GM18511 (cell line): ENCODE results near the gene GPR18.
"Not testable (repeated sequence)": the region's sequence is repeated elsewhere in the genome, so short reads cannot be mapped to it uniquely, and the experiment has no call there.

Experiments used
- ATAC-seq: cut with Tn5 transposase; IDR thresholded peaks from one replicate; pipeline ENCODE4 v1.9.1; 2021; ENCODE audit warnings: mild to moderate bottlenecking, moderate library complexity; ENCODE audit not compliant: unreplicated experiment

Gene GPR18

DNA sequence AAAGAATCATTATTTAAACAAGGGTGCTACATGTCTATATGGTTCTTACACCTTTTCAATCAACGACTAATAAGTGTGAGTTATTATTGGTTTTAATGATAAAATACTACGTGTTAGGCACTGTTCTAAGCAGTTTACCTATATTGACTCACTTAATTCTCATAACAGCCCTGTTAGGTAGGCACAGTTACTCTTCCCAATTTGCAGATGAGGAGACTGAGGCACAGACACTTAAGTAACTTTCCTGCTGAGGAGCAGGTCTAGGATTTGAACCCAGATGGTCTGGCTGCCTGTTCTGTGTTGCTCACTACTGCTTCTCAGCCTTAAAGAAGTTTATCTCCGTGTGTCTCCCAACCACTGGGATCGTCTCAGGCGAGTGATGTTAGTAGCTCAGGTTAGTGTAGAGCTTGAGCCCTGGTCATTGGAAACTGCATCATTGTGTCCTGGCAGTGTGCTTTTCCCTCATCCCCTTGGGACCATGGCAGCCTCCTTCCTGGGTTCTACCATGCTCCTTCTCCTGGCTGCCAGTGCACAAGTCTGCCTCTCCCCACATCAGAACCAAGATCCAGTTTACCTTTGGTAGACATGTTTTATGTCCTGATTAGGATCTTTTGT lies 46.7 kb downstream of the GPR18 start:
- ATAC-seq: no peak

DNA sequence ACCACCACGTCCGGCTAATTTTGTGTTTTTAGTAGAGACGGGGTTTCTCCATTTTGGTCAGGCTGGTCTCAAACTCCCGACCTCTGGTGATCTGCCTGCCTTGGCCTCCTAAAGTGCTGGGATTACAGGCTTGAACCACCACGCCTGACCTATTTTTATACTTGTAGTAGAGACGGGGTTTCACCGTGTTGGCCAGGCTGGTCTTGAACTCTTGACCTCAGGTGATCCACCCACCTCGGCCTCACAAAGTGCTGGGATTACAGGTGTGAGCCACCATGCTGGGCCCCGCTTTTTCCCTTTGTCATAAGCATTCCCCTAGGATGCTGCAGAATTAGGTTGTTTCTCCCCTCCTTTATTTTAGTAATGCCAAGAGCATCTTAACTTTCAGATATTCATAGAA lies 47.6 kb downstream of the GPR18 start:
- not testable (repeated sequence) for ATAC-seq

DNA sequence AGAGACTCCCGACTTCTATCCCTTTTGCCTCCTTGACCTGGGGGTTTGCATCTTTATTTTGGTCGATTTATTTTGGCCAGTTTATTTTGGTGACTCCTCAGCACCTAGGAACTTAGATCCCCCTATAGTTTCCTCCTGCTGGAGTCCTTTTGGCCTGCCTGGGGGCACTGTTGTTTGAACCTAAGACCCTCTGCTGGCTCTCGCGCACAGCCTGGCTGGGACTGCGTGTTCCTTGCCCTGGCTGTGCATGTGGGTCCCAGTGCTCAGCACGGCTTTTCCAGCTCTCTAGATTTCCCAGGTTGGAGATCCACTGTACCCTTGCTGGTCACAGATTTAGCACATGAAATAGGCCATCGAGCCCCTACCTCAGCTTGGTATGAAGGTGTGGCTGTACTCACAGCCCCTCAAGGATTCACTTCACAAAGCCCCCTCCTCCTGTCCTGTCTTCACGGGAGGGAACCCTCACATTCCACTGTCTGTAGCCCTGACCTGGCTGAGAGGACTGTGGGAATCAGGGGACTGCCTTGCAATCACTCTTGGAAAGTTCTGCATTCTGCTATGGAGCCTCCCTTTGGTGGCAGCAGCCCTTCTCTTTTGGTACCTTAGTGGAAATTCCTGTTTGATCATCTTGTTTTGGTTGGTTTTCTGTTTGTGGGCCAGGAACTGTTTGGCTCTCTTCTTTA lies 49.2 kb downstream of the GPR18 start:
- no peak for ATAC-seq

DNA sequence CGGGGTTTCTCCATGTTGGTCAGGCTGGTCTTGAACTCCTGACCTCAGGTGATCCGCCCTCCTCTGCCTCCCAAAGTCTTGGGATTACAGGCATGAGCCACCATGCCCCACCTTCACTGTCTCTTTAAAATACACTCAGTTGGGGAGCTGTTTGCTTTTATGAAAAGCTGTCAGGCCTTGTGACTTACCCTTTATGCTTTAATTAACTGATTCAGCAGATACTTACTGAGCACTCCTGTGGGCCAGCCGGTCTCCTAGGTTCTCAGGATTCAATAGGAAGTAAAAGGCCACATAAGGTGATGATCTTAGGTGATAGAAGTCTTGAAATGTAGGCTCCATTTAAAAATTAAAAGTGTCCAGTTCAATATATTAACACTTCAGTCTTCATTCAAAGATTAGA lies 50.0 kb downstream of the GPR18 start:
- ATAC-seq: no peak

DNA sequence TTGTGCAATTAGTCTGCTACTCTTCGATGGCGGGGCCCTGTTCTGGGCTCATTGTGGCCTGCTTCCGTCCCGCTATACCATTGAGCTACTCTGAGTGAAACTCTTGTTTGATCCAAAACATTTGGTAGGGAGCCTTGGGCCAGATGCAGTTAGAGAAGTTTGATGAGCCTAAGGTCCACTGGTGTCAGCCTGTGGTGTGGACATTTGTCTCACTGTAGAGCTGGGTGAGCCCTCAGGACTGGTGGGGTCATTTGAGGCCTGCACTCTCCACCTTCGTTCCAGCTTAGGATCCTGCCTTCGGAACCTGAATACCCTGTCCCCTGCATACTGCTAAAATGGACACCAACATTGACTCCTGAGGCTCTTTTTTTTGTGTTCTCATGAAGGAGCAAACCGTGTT lies 50.7 kb downstream of the GPR18 start:
- ATAC-seq: no peak

DNA sequence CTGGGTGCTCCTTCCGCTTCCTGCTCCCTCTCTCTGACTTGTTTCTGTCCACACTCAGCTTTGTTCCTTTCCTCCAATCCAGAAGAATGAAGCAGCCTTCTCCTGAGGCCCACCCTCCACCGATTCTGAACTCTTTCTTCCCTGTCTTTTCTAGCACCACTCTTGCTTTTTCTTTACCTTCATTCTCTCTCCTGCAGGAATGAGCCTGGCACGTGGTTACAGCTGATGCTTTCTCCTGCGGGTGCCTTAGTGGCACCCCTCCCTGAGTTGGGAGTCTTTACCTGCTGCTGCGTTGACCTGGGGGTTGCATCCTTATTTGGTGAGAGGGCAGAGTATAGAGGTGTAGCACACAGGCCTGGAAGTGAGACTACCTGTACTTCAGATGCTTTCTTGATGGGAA lies 51.3 kb downstream of the GPR18 start:
- ATAC-seq: no peak

DNA sequence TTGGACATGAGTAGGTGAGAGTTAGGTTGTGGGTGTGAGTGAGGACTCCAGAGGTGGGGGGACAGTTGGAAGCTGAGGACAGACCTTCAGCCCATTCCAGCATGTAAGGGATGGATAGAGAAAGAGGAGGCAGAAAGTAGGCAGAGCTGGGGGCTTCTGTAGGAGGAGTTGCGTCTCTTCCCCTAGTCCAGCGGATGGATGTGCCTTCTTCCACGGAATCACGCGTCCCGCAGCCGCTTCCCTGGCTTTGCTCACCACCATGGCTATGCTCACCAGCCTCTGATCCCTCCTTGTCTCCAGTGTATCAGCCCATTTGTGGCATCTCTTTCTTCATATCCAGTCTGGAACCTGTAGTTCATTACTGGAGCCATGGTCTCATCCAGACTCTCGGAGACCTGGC lies 52.0 kb downstream of the GPR18 start:
- ATAC-seq: no peak

DNA sequence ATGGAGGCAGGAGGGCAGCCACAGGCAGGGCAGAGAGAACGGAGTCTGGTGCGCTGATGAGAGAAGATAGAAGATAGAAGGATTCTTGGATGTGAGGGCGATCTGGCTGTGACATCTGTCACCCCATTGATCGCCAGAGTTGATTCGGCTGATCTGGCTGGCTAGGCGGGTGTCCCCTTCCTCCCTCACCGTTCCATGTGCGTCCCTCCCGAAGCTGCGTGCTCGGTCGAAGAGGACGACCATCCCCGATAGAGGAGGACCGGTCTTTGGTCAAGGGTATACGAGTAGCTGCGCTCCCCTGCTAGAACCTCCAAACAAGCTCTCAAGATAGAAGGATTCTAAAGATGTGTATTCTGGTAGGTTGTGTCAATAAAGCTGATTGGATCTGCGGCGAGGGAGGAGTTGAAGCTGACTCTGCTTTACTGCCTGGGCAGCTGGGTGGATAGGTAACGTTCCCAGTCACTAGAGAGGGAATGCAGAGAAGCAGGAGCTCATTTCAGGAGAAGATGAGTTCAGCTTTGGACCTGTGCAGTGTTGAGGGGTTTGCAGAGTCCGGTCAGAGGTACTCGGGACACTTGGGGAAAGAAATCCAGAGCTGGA lies 52.5 kb downstream of the GPR18 start:
- no peak for ATAC-seq
